Activated B cell treated with CpG ODN at 0.5 μM for 24 hours (primary cell): ENCODE measurements around the gene EFNB3. TPM values are rescaled to one million over a fixed set of nuclear protein-coding genes. Genes with fewer than 3 reads are reported as not detected.
A peak's percentile ranks its signal among the peaks of the same experiment; 100 is the strongest.

ENCODE experiments used
- ATAC-seq: fragments of 200-7000 bp; cut with Tn5 transposase; one replicate; pipeline ENCODE4 v1.10.0; 2021; ENCODE audit warnings: low read depth, mild to moderate bottlenecking, moderate library complexity
- CTCF ChIA-PET: fragments of 350-600 bp; sonication (Branson Sonifier 250); formaldehyde crosslinking; loops from one replicate; lab custom pipeline; 2021; ENCODE audit warnings: antibody characterized with exemption; lab: Charles Lee
- POLR2A ChIA-PET: fragments of 350-600 bp; sonication (Branson Sonifier 250); formaldehyde crosslinking; loops from one replicate; lab custom pipeline; 2021; ENCODE audit warnings: antibody characterized with exemption; lab: Charles Lee
- DNase-seq: peaks from one replicate; pipeline ENCODE4 v3.0.0; 2022
- H3K27ac Mint-ChIP-seq: one replicate; pipeline ENCODE4 v1.8.0; 2020; ENCODE audit warnings: mixed read lengths
- H3K27me3 Mint-ChIP-seq: one replicate; pipeline ENCODE4 v1.8.0; 2021; ENCODE audit warnings: mixed read lengths
- H3K36me3 Mint-ChIP-seq: one replicate; pipeline ENCODE4 v1.8.0; 2021; ENCODE audit warnings: low read depth, mixed read lengths
- H3K4me1 Mint-ChIP-seq: one replicate; pipeline ENCODE4 v1.8.0; 2021; ENCODE audit warnings: mixed read lengths
- H3K4me3 Mint-ChIP-seq: one replicate; pipeline ENCODE4 v1.8.0; 2020; ENCODE audit warnings: mild to moderate bottlenecking, mixed read lengths
- H3K9me3 Mint-ChIP-seq: one replicate; pipeline ENCODE4 v1.8.0; 2020; ENCODE audit warnings: mixed read lengths
- CTCF ChIP-seq: fragments of 200-600 bp; IDR thresholded peaks from one replicate; pipeline ENCODE4 v1.8.0; 2022; ENCODE audit warnings: antibody characterized with exemption, mild to moderate bottlenecking
- intact Hi-C: fragments of 100-400 bp; cut with micrococcal nuclease; formaldehyde crosslinking; loops from one replicate; pipeline ENCODE4 v1.15.1; 2024
- total RNA-seq: library from RNA; stranded (reverse); gene quantifications from 2 replicates; pipeline ENCODE4 v1.2.3, GENCODE V29; 2022

EFNB3 gene
- total RNA-seq, 1 donor from 2014 or later, result not detected

DNA sequence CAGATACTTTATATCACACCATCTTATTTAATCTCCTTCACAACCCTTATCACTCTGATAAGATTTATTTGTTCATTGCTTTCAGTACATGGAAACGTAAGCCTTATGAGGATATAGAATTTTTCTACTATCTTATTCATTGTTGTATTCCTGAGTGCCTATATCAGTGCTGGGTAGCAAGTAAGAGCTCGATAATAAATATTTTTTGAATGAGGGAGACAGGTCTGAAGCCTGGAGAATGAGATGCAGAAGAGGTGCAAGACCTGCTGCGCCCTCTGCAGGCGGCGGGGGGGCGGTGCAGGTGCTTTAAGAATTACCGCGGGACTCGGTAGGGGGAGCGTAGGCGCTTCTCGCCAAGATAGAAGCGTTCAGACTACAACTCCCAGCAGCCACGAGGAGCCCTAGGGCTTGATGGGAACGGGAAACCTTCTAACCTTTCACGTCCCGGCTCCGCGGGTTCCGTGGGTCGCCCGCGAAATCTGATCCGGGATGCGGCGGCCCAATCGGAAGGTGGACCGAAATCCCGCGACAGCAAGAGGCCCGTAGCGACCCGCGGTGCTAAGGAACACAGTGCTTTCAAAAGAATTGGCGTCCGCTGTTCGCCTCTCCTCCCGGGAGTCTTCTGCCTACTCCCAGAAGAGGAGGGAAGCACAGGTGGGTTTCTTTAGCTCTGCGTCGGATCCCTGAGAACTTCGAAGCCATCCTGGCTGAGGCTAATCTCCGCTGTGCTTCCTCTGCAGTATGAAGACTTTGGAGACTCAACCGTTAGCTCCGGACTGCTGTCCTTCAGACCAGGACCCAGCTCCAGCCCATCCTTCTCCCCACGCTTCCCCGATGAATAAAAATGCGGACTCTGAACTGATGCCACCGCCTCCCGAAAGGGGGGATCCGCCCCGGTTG, 16.8 kb upstream of the EFNB3 start, which contains the start of gene WRAP53:
Gene WRAP53 (plus strand): TSS at position 570 of the 900 bp plus-strand sequence. CDS start 172 bp downstream, at position 742.
- Mint-ChIP-seq H3K36me3 (peaks cover 37% of the 10 kb centered on the region), H3K9me3 (no peaks in the 10 kb centered on the region), H3K4me3 (peak within 1 kb of the TSS; percentile 97), H3K27me3 (no peaks in the 10 kb centered on the region), H3K27ac (peak within 1 kb of the TSS; percentile 99), H3K4me1 (peaks cover 49% of the 10 kb centered on the region)
- ATAC-seq, result peak; percentile 77
- CTCF ChIA-PET, result interaction anchor here (0.6 to 4.2 kb wide), 18 partner anchors 9 to 409 kb away, joined by 3 to 40 read pairs (median 7); partner anchors contain the start of genes ATP1B2, CNTROB, FXR2 and MPDU1
- peak; percentile 94 for TF ChIP-seq CTCF
- DNase-seq, result peak; percentile 91
- intact Hi-C loops, result loop anchor here (1.0 to 10.0 kb wide), 18 partner anchors 38 to 641 kb away; partner anchors contain the start of genes ALOXE3, ATP1B2, CNTROB and EIF5A
- POLR2A ChIA-PET, result interaction anchor here (0.5 to 5.9 kb wide), 65 partner anchors 14 to 675 kb away, joined by 3 to 109 read pairs (median 8); partner anchors contain the start of genes ACAP1, ATP1B2, BORCS6 and CD68

- intact Hi-C loops, result loop anchor here (1.0 to 10.0 kb wide), 12 partner anchors 57 to 642 kb away; partner anchors contain the start of genes ALOXE3, CNTROB, NEURL4 and PER1
- no peaks in the 10 kb centered on the region for H3K9me3 Mint-ChIP-seq
- H3K36me3 Mint-ChIP-seq, result peaks cover 38% of the 10 kb centered on the region
- H3K4me3 Mint-ChIP-seq, result peak overlapping the region; percentile 97
- DNase-seq (no peak), ATAC-seq (no peak)
- peak overlapping the region; percentile 99 for H3K27ac Mint-ChIP-seq
- TF ChIP-seq CTCF, result no peak
- CTCF ChIA-PET, result interaction anchor here (0.6 to 4.2 kb wide), 4 partner anchors 56 to 410 kb away, joined by 4 to 40 read pairs (median 13); partner anchors contain the start of genes SENP3 and TMEM102
- no peaks in the 10 kb centered on the region for H3K27me3 Mint-ChIP-seq
- peaks cover 46% of the 10 kb centered on the region for H3K4me1 Mint-ChIP-seq
- POLR2A ChIA-PET, result interaction anchor here (0.5 to 5.9 kb wide), 16 partner anchors 14 to 534 kb away, joined by 3 to 109 read pairs (median 24); partner anchors contain the start of genes ATP1B2, CNTROB, CYB5D1 and EFNB3
These were observed 16.1 kb upstream of the EFNB3 start for GRCh38 chr17:7688808-7689316.

GRCh38 chr17:7695586-7695985, 9.4 kb upstream of the EFNB3 start:
- H3K4me3 Mint-ChIP-seq, result no peak overlapping the region
- H3K27me3 Mint-ChIP-seq, result no peaks in the 10 kb centered on the region
- ChIA-PET CTCF (no interaction called here), POLR2A (no interaction called here)
- ATAC-seq (no peak), DNase-seq (no peak)
- no peak overlapping the region for H3K27ac Mint-ChIP-seq
- no peaks in the 10 kb centered on the region for H3K4me1 Mint-ChIP-seq
- TF ChIP-seq CTCF, result no peak
- H3K36me3 Mint-ChIP-seq, result peaks cover 32% of the 10 kb centered on the region
- no peaks in the 10 kb centered on the region for H3K9me3 Mint-ChIP-seq
- intact Hi-C loops, result no loop called here

GRCh38 chr17:7697828-7698588, 7.0 kb upstream of the EFNB3 start:
- H3K27ac Mint-ChIP-seq, result no peak overlapping the region
- no peak for DNase-seq
- TF ChIP-seq CTCF, result no peak
- H3K9me3 Mint-ChIP-seq, result no peaks in the 10 kb centered on the region
- ChIA-PET CTCF (no interaction called here), POLR2A (no interaction called here)
- no peak for ATAC-seq
- no peak overlapping the region for H3K4me3 Mint-ChIP-seq
- peaks cover 49% of the 10 kb centered on the region for H3K36me3 Mint-ChIP-seq
- intact Hi-C loops, result no loop called here
- H3K27me3 Mint-ChIP-seq, result no peaks in the 10 kb centered on the region
- H3K4me1 Mint-ChIP-seq, result no peaks in the 10 kb centered on the region
